H9 (cell line): ENCODE results near the gene ZNF92. TPM values are rescaled to one million over a fixed set of nuclear protein-coding genes. Genes with fewer than 3 reads are reported as not detected.

ENCODE experiments used
- DNase-seq: peaks from one replicate; pipeline ENCODE4 v3.0.0-alpha.2; 2017
- H2AFZ ChIP-seq: one replicate; pipeline ENCODE4 v1.6.1; 2013; ENCODE audit warnings: mild to moderate bottlenecking, low read length, control low read depth, moderate library complexity
- H2AK5ac ChIP-seq: 2 replicates; pipeline ENCODE4 v1.6.1; 2013; ENCODE audit warnings: low read length, control low read depth, mixed read lengths; ENCODE audit not compliant: insufficient read length
- H2BK120ac ChIP-seq: one replicate; pipeline ENCODE4 v1.6.1; 2013; ENCODE audit warnings: low read depth, mild to moderate bottlenecking, low read length, control low read depth, inconsistent platforms; ENCODE audit not compliant: poor library complexity, severe bottlenecking
- H2BK12ac ChIP-seq: 2 replicates; pipeline ENCODE4 v1.6.1; 2013; ENCODE audit warnings: low read length, control low read depth, mixed read lengths, low read depth; ENCODE audit not compliant: insufficient read length
- H2BK15ac ChIP-seq: 2 replicates; pipeline ENCODE4 v1.6.1; 2013; ENCODE audit warnings: low read depth, low read length, control low read depth
- H2BK20ac ChIP-seq: one replicate; pipeline ENCODE4 v1.6.1; 2013; ENCODE audit warnings: low read depth, mild to moderate bottlenecking, low read length, control low read depth, inconsistent platforms; ENCODE audit not compliant: poor library complexity, severe bottlenecking
- H2BK5ac ChIP-seq: 2 replicates; pipeline ENCODE4 v1.6.1; 2013; ENCODE audit warnings: low read length, control low read depth, mixed read lengths; ENCODE audit not compliant: insufficient read length
- H3K14ac ChIP-seq: 2 replicates; pipeline ENCODE4 v1.6.1; 2013; ENCODE audit warnings: low read length, control low read depth; ENCODE audit not compliant: insufficient read depth
- H3K18ac ChIP-seq: 2 replicates; pipeline ENCODE4 v1.6.1; 2013; ENCODE audit warnings: low read depth, mild to moderate bottlenecking, mixed read lengths, low read length, control low read depth; ENCODE audit not compliant: insufficient read length
- H3K23ac ChIP-seq: 2 replicates; pipeline ENCODE4 v1.6.1; 2013; ENCODE audit warnings: low read length, control low read depth, mixed read lengths, low read depth; ENCODE audit not compliant: insufficient read length
- H3K23me2 ChIP-seq: 2 replicates; pipeline ENCODE4 v1.6.1; 2013; ENCODE audit warnings: low read depth, mild to moderate bottlenecking, mixed read lengths, low read length, control low read depth; ENCODE audit not compliant: insufficient read length, poor library complexity, severe bottlenecking
- H3K27ac ChIP-seq: 2 replicates; pipeline ENCODE4 v1.5.1; 2013; ENCODE audit warnings: low read length, control low read depth, mixed read lengths, low read depth; ENCODE audit not compliant: insufficient read length
- H3K27me3 ChIP-seq: 2 replicates; pipeline ENCODE4 v1.6.1; 2013; ENCODE audit warnings: low read length, control low read depth, inconsistent platforms; ENCODE audit not compliant: insufficient read depth
- H3K4ac ChIP-seq: 2 replicates; pipeline ENCODE4 v1.6.1; 2013; ENCODE audit warnings: low read depth, mild to moderate bottlenecking, control low read depth, inconsistent platforms, low read length, moderate library complexity
- H3K4me1 ChIP-seq: 2 replicates; pipeline ENCODE4 v1.6.1; 2013; ENCODE audit warnings: low read length, control low read depth, inconsistent platforms; ENCODE audit not compliant: insufficient read depth
- H3K4me2 ChIP-seq: 2 replicates; pipeline ENCODE4 v1.6.1; 2013; ENCODE audit warnings: low read length, control low read depth, mixed read lengths; ENCODE audit not compliant: insufficient read length, insufficient read depth
- H3K56ac ChIP-seq: 2 replicates; pipeline ENCODE4 v1.6.1; 2013; ENCODE audit warnings: low read depth, mild to moderate bottlenecking, mixed read lengths, low read length, control low read depth; ENCODE audit not compliant: insufficient read length
- H3K79me1 ChIP-seq: 2 replicates; pipeline ENCODE4 v1.6.1; 2013; ENCODE audit warnings: low read depth, mild to moderate bottlenecking, moderate library complexity, low read length, control low read depth, inconsistent platforms; ENCODE audit not compliant: insufficient read depth, poor library complexity, severe bottlenecking
- H3K79me2 ChIP-seq: 2 replicates; pipeline ENCODE4 v1.6.1; 2013; ENCODE audit warnings: low read length, control low read depth, inconsistent platforms; ENCODE audit not compliant: insufficient read depth
- H3K9ac ChIP-seq: 2 replicates; pipeline ENCODE4 v1.6.1; 2013; ENCODE audit warnings: low read length, control low read depth, mixed read lengths; ENCODE audit not compliant: insufficient read length; ENCODE audit errors: extremely low read depth
- H3K9me3 ChIP-seq: one replicate; pipeline ENCODE4 v1.6.1; 2013; ENCODE audit warnings: low read depth, low read length, inconsistent platforms; ENCODE audit not compliant: control insufficient read depth
- H3T11ph ChIP-seq: one replicate; pipeline ENCODE4 v1.6.1; 2013; ENCODE audit warnings: mild to moderate bottlenecking, low read length, control low read depth, inconsistent platforms
- H4K20me1 ChIP-seq: one replicate; pipeline ENCODE4 v1.6.1; 2013; ENCODE audit not compliant: control insufficient read depth, insufficient read length, insufficient read depth
- H4K5ac ChIP-seq: 2 replicates; pipeline ENCODE4 v1.6.1; 2013; ENCODE audit warnings: low read depth, mild to moderate bottlenecking, mixed read lengths, low read length, control low read depth; ENCODE audit not compliant: insufficient read length
- H4K8ac ChIP-seq: replicated peaks from 2 replicates; pipeline ENCODE4 v1.6.1; 2013; ENCODE audit warnings: low read length, control low read depth, mixed read lengths, low read depth; ENCODE audit not compliant: insufficient read length
- H4K91ac ChIP-seq: 2 replicates; pipeline ENCODE4 v1.6.1; 2013; ENCODE audit warnings: low read depth, mild to moderate bottlenecking, moderate library complexity, mixed read lengths, low read length, control low read depth; ENCODE audit not compliant: insufficient read length
- H3K27ac Mint-ChIP-seq, 3 experiments: 2 replicates in 2 of 3; 3 replicates in 1 of 3; pipeline ENCODE4 v1.8.0; 2020 to 2021; ENCODE audit warnings: mixed read lengths in 3 of 3, mild to moderate bottlenecking in 1 of 3, moderate library complexity in 1 of 3
- H3K27me3 Mint-ChIP-seq: 2 replicates; pipeline ENCODE4 v1.8.0; 2021; ENCODE audit warnings: low read depth, mild to moderate bottlenecking, moderate library complexity, mixed read lengths
- H3K36me3 Mint-ChIP-seq, 3 experiments: 2 replicates in 2 of 3; 3 replicates in 1 of 3; pipeline ENCODE4 v1.8.0; 2020 to 2021; ENCODE audit warnings: low read depth in 3 of 3, mixed read lengths in 3 of 3; ENCODE audit not compliant: insufficient read depth in 1 of 3
- H3K4me1 Mint-ChIP-seq, 2 experiments: 2 replicates each; pipeline ENCODE4 v1.8.0; 2020; ENCODE audit warnings: mixed read lengths in 2 of 2
- H3K4me3 Mint-ChIP-seq, 2 experiments: 2 replicates in 1 of 2; 3 replicates in 1 of 2; pipeline ENCODE4 v1.8.0; 2020 to 2021; ENCODE audit warnings: mild to moderate bottlenecking in 2 of 2, mixed read lengths in 2 of 2, moderate library complexity in 1 of 2
- H3K9me3 Mint-ChIP-seq, 2 experiments: 2 replicates in 1 of 2; 3 replicates in 1 of 2; pipeline ENCODE4 v1.8.0; 2020; ENCODE audit warnings: mild to moderate bottlenecking in 2 of 2, mixed read lengths in 2 of 2, moderate library complexity in 1 of 2
- CTCF ChIP-seq: fragments of 200-600 bp; sonication (generic); conservative IDR thresholded peaks from 3 replicates; pipeline ENCODE4 v1.8.0; 2021; ENCODE audit warnings: antibody characterized with exemption, mild to moderate bottlenecking
- WGBS: extraction: QIAGEN DNeasy Blood & Tissue Kit; methylation state at CpG from one replicate; pipeline ENCODE4 v1.1.7; 2013; ENCODE audit warnings: missing lambda C conversion rate, low lambda C conversion rate, mixed read lengths; ENCODE audit not compliant: insufficient read length; ENCODE audit errors: extremely low coverage; 5-methylcytosine and 5-hydroxymethylcytosine counted together
- total RNA-seq: library from RNA; stranded (reverse); gene quantifications from 2 replicates; pipeline ENCODE4 v1.2.1, GENCODE V29; 2021

The ZNF92 gene
- total RNA-seq, 1 experiment from 2014 or later, result 32.4 TPM

- Mint-ChIP-seq H3K9me3 (peaks cover 0 to 13% of the 10 kb centered on the region in 2 experiments; a peak in 3 of 5 replicates), H3K4me1 (no peaks in the 10 kb centered on the region; a peak in 1 of 4 replicates), H3K36me3 (peaks cover 42 to 55% (median 54%) of the 10 kb centered on the region in 3 experiments), H3K4me3 (no peak overlapping the region), H3K27me3 (no peaks in the 10 kb centered on the region), H3K27ac (peak overlapping the region in 1 of 3 experiments; percentile 29; a peak in 2 of 7 replicates)
- H3K4me1 ChIP-seq, result no peaks in the 10 kb centered on the region
- H2BK120ac ChIP-seq, result no peak overlapping the region
- H4K8ac ChIP-seq, result no peak overlapping the region
- no peak overlapping the region for H2AFZ ChIP-seq
- H3K23me2 ChIP-seq, result no peaks in the 10 kb centered on the region
- no peak for TF ChIP-seq CTCF
- no peak overlapping the region for H2BK5ac ChIP-seq
- no peak overlapping the region for H3K4ac ChIP-seq
- H3K27ac ChIP-seq, result no peak overlapping the region
- H2AK5ac ChIP-seq, result no peak overlapping the region
- H3K9ac ChIP-seq, result no peak overlapping the region
- H2BK15ac ChIP-seq, result no peak overlapping the region
- no peaks in the 10 kb centered on the region for H3K9me3 ChIP-seq
- no peak overlapping the region for H2BK12ac ChIP-seq
- H4K91ac ChIP-seq, result no peak overlapping the region
- H3K27me3 ChIP-seq, result no peaks in the 10 kb centered on the region
- WGBS, result no CpG with 5 or more reads among the region's 4 CpGs
- H3K79me1 ChIP-seq, result no peaks in the 10 kb centered on the region
- H3K79me2 ChIP-seq, result peaks cover 2% of the 10 kb centered on the region; the same call in 1 of the 2 replicates
- no peak for DNase-seq
- no peak overlapping the region for H3K18ac ChIP-seq
- H3T11ph ChIP-seq, result no peak overlapping the region
- no peak overlapping the region for H4K5ac ChIP-seq
- H3K4me2 ChIP-seq, result no peak overlapping the region
- no peak overlapping the region for H3K14ac ChIP-seq
- H4K20me1 ChIP-seq, result no peaks in the 10 kb centered on the region
- no peak overlapping the region for H2BK20ac ChIP-seq
- no peak overlapping the region for H3K56ac ChIP-seq
- H3K23ac ChIP-seq, result no peak overlapping the region
Measured at GRCh38 chr7:65390588-65390987, 16.9 kb downstream of the ZNF92 start.
